GM19238 (cell line): ENCODE data around the gene PRKCA.
A peak's percentile ranks its signal among the peaks of the same experiment; 100 is the strongest.
"Not testable (repeated sequence)": the region's sequence is repeated elsewhere in the genome, so short reads cannot be mapped to it uniquely, and the experiment has no call there.

Experiments
- DNase-seq: peaks from one replicate; pipeline ENCODE4 v3.0.0; 2011; ENCODE audit warnings: low spot score; ENCODE audit not compliant: insufficient read length

Gene PRKCA

GRCh38 chr17:66435182-66435581 is 132.8 kb downstream of the PRKCA start:
- DNase-seq = no peak

GRCh38 chr17:66436631-66437030 is 134.2 kb downstream of the PRKCA start:
- DNase-seq = no peak

DNA sequence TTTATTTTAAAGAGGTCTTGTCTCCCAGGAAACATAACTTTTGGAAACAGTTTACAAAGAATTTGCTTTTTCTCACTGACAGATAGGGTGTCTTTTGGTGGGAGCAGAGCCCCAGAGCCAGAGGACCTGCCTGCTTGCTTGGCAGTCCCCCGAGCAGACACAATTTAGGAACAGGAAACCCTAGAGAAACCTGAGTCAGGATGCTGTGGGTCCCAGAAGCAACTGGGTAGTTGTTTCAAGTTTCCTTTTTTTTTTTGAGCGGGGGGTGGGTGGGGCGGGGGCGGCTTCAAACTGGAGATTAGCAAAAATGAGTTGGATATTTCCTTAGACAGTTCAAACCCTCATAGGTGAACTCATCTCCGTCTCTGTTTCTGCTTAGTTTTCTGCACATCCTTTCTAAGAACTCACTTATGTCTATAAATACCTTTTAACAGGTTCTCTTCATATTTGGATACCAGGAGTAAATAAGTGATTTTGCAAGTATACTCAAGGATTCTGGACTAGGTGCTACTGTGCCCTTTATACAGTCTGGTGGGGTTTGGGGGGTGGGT is 135.1 kb downstream of the PRKCA start:
- DNase-seq = no peak

GRCh38 chr17:66438101-66438500 is 135.7 kb downstream of the PRKCA start:
- DNase-seq = no peak

- DNase-seq = peak; percentile 25
Observed at GRCh38 chr17:66441101-66441661, 138.8 kb downstream of the PRKCA start.

DNA sequence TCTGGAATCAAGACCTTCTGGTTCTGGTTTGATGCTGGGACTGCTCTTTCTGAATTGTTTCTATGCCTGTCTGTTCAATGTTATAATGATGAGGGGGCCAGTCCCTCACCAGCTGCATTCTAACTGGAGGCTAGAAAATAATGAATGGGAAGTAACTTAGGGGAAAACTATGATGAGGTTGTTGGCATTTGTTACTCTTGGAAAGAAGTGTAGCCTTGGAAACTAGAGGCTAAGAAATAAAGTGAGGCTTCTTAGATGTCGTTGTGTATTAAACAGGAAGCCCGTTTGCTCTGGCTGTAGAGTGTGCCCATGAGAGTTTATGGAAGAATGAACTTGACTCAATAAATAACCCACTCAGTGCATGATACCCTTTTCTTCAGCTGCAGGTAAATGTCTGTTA is 140.8 kb downstream of the PRKCA start:
- DNase-seq = no peak

DNA sequence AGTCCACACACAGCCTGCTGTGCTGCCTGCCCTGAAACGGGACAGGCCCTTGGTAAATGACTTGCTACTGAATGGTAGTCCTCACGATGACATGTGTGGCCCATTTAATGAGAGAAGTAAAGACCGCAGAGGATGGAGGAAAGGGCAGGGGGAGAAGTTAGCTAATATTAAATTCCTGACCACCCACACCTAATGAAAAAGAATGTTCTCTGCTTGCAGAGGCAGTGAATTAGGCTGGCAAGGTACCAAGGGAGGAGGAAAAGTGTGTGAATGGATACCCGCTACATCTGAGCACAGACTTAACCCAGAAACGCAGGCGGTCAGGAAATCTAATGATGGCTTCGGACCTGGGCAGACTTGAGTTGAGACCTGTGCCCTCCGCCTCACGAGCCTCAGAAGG is 141.2 kb downstream of the PRKCA start:
- DNase-seq = no peak

DNA sequence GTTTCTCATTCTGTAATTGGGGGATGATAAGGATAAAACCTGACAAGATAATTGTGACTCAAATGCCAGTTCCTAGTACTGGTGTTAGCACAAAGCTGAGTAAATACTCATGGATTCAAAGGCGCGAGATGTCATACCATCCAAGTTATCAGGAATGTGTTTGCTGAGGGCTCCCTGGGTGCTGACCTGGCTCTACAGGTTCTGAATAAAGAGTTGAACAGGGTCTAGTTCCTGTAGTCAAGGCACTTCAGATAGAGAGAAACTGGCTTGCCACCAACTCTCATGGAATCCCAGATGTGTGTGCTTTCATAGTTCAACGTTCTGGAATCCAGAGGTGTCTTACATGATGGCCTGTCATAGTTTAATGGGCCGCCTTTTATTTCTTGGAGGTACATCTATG is 141.6 kb downstream of the PRKCA start:
- no peak for DNase-seq

DNA sequence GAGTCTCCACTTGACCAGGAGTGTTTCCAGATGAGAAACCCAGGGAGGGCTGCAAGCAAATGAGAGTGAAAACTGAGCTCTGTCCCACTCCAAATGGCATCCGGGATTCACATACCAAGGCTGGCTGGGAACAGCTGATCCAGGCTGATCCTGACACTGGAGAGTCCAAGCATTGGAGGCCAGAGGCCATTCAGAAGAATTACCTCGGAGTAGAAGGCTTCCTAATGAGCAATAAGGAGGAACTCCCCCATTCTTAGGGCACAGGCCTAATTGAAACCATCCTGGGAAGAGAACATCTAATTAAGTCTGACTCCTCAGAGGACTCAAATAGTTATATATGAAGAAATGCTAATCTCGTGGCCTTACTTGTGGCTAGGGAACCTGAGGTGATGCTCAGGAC is 142.8 kb downstream of the PRKCA start:
- no peak for DNase-seq

GRCh38 chr17:66446419-66446818 is 144.0 kb downstream of the PRKCA start:
- no peak for DNase-seq

DNA sequence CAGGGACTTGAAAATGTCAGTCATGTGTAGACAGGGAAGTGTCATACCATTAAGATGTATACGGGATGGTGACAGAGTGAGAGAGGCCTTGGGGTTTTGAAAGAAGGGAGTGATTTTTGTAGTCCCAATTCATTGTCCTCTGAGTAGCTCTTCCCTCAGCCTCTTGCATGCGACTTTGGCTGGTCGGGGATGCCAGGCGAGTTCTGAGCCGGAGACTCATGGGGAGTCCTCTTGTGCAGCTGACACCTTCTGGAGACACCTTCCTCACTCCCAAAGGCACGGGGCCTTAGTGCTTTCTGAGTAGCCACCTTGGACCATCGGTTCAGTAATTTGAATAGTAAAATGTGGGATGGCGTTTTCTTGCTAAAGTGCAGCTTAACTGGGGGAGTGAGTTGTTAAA is 144.7 kb downstream of the PRKCA start:
- DNase-seq = no peak

- DNase-seq = no peak
Observed at GRCh38 chr17:66448026-66448639, 145.7 kb downstream of the PRKCA start.

DNA sequence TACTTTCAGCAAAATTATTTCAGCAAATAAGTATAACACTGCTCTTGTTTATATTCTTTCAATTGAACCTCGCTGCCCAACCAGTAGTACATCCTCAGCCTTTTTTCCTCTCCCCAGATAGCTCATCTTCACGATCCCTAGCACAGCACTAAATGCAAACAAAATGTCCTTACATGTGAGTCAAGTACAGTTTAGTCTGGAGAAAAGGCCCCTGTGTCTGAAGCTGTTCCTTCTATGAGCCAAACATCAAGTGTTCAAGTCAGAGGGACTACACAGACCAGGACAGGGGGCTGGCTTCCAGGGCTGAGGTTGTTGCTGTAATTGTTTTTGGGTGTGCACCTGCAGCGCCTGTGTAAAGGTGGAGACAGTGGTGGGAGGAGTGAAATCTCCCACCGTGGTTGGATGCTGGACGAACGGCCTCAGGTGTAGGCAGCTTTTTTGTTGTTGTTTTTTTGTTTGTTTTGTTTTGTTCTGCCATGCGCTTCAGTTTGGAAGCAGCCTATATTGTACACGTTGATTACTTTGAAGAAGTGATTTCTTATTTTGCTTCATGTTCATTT is 147.1 kb downstream of the PRKCA start:
- DNase-seq = no peak

DNA sequence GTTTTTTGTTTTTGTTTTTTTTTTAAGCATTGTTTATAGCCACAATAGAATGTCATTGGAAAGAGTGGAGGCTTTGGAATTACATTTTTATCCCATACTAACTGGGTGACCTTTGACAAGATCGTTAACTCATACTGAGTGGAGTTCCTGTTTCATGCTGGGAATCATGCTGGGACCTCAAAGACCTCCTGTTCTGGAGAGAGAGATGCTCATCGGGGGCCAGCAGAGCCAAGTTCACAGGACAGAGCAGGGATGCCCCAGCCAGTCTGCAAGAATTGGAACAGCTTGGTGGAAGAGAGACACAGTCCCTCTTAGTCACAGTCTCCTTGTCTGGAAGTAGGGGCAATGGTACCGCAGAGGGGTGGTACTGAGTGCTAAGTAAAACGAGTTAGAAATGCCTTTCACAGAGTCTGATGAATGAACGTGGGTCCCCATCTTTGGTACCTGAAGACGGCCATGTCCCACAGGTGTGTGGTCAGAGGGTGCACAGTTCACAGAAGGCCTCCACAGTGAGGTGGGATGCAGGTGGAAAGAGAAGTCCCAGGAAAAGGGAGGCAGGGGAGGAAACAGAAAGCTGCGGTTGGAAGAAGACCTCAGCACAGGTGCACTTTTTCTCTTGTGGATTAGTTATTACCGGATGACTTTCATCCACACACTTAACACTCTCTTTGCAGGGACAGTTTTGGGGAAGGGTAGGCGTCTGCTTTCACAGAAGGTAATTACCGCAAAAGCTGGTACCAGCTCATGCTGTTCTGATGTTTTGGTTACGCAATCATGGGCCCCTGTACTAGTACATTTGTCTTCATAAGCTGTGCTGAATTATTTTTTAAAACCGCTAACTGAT is 147.8 kb downstream of the PRKCA start:
- no peak for DNase-seq

DNA sequence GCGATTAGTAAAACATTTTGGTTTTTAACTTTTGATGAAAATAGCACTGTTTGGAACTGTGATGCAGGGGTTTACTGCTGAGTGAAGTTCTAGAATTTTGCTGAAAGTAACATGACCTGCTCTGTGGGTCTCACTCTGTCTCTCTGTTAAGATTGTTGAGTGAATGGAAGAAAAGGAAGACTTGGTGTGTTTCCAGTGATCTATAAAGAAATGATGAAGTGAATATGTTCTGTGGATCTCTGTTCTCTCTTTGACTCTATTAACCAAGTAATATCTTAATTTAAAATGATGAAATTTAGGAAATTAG is 148.4 kb downstream of the PRKCA start:
- DNase-seq = no peak

DNA sequence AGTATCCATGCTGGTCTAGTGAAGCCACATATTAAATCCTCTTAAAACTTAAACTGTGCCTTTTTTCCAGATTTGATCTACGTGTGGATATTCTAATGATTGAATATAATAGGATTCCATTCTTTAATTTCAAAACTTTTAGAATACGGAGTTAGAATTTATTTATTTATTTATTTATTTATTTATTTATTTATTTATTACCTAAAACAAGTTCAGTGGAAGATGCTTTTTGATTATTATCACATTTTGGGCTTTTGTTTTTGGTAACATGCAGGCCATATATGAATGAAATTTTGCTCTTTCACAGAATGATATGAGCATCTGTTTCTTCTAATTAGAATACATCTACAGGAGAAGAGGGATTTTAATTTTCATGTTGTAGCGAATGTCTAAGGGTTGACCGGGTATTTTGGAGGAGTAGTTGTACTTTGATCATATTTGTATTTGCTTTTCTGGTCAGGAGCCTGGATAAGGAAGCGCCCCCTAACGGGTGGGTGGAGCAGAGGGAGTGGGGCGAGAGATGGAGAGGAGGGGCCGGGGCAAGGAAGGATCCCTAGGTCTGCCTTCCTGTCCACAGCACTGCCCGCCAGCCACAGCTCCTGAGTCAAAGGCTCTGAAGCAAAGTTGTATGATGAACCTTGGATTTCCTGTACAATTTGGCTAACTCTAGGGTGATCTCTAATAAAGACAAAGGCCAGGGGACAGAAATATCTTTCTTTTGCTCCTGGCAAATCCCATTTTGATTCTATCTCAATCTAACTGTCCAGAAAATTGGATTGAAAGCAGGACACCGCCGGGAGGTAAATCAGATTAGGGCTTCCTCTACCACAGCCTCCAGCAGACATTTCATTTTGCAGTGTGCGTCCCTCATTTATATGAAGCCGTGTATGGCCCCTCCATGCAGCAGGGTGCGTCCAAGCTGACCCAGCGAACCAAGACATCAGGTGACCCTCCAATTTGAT is 149.1 kb downstream of the PRKCA start:
- DNase-seq = no peak

GRCh38 chr17:66455060-66455459 is 152.6 kb downstream of the PRKCA start:
- no peak for DNase-seq

DNA sequence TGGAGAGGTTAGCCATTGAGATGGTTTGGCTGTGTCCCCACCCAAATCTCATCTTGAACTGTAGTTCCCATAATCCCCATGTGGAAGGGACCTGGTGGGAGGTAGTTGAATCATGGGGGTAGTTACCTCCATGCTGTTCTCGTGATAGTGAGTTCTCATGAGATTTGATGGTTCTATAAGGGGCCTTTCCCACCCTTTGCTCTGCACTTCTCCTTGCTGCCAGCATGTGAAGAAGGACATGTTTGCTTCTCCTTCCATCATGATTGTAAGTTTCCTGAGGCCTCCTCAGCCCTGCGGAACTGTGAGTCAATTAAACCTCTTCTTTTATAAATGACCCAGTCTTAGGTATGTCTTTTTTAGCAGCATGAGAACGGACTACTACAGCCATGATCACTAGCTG is 155.1 kb downstream of the PRKCA start:
- not testable (repeated sequence) for DNase-seq

DNA sequence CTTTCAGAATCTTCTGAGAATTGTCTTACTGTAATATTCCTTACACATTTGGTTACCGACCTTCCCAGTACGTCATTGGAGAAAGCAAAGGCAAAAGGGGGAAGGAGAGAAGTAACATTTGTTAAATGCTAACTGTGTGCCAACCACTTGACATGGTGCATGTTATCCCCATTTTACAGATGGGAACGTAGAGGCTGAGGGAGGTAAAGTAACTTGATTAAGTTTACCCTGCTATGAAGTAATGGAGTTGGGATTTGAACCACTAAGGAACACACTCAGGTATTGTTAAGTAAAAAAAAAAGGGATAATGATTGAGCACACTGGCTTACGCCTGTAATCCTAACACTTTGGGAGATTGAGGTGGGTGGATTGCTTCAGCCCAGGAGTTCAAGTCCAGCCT is 156.4 kb downstream of the PRKCA start:
- DNase-seq = no peak

DNA sequence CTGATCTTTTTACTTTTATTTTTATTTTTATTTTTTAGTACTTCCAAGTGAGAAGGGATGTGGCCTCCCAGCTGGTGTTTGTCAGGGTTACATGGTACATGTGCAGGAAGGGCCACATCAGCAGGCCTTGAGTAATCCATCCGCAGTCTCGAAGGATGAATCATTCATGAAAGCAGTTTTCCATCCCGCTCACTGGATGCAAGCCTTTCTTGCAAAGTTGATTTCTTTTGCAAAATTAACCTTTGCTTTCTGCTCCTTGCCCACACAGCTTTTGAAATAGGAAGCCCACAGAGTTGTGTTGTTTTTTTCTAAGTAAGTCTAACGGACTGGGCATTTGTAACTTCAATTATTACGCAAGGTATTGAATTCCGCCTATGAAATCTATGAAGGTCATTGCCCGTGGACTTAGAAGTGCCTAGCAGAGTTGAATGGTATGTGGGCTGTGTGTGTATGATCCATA is 157.4 kb downstream of the PRKCA start:
- DNase-seq = no peak

GRCh38 chr17:66460558-66460957 is 158.1 kb downstream of the PRKCA start:
- DNase-seq = no peak
